Ramos (cell line): ENCODE results near the gene CRYZ.
"Not testable (repeated sequence)": the region's sequence is repeated elsewhere in the genome, so short reads cannot be mapped to it uniquely, and the experiment has no call there.

Source experiments
- in situ Hi-C: fragments of 300-500 bp; cut with MboI; formaldehyde crosslinking; loops from one replicate; pipeline ENCODE4 v1.14.3; 2022; ENCODE audit warnings: low sequenced_read_pairs; ENCODE audit not compliant: unreplicated experiment

CRYZ gene

DNA sequence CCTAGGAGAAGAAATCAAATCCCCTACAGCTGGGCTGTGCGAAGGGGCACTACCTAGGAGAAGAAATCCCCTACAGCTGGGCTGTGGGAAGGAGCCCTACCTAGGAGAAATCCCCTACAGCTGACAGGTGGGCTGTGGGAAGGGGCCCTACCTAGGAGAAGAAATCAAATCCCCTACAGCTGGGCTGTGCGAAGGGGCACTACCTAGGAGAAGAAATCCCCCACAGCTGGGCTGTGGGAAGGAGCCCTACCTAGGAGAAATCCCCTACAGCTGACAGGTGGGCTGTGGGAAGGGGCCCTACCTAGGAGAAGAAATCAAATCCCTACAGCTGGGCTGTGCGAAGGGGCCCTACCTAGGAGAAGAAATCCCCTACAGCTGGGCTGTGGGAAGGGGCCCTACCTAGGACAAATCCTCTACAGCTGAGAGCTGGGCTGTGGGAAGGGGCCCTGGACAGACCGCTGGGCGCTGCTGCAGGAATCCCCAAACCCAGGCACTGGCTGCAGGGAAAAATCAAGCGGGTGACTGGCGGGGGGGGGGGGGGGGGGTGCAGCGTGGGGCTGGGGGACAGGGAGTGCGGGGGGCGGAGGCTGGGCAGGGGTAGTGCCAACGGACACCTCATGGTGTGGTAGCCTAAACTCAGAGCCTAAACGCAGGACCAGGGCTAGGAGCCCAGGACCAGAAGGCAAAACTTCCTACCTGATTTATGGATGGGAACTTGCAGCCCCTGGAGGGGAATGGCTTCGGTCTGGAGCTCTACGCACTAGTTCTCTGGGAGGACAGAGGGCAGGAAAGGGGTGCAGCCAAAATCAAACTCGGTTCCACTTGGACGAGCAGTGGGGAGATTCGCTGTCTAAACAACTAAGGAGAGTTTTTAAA lies 541 bp downstream of the CRYZ start:
- in situ Hi-C loops, result not testable (repeated sequence)

GRCh38 chr1:74731399-74732052 lies 1.3 kb downstream of the CRYZ start:
- in situ Hi-C loops, result no loop called here

DNA sequence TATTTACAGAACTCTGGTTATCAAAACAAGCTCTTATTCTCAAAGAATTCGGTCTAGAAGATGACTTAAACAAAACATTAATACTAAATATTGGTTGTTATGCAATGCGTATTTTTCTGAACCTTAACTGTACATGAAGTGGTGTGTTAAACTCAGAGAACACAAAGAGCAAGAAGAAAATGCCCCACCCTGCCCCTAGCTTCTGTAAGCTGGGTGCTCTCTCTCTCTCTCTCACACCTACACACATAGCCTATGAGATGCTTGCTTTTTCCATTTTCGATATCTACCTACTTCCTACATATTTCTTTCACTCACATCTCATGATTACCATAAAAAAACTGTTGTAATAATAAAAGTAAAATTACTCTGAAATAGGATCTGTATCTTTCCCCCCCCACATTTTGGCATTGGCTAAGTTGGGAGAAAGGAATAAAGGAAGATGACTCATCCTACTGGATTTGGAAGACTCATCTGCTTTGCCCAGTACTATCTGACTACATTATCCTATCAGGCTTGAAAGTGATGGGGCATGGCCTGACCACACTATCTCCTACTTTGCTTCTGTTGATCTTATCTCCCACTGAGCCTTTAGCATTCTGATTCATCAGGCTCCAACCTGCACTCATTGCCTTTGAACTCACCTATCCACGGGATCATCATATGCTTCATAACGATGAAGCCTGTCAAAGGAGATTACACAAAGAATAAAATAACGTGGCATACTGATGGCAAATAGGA lies 2.9 kb downstream of the CRYZ start:
- in situ Hi-C loops, result no loop called here

DNA sequence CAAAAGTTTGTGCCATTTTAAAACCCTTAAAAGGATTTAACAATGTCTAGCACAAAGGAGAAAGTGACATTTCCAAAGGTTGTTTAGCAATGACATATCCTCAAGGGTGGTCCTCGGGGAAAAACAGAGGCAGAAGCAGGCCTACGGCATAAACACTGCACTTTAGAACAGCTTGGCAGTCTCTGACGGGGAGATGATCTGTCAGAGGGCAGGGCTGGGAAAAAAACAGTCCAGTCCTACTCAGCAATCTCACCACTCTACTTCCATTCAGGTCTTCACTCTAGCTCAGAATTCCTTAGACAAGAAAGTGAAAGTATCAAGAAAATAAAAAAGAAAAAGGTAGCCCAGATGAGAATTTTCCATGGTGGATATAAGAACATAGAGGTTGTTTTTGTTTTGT lies 4.1 kb downstream of the CRYZ start:
- in situ Hi-C loops, result no loop called here

GRCh38 chr1:74726063-74726462 lies 6.8 kb downstream of the CRYZ start:
- in situ Hi-C loops, result no loop called here

DNA sequence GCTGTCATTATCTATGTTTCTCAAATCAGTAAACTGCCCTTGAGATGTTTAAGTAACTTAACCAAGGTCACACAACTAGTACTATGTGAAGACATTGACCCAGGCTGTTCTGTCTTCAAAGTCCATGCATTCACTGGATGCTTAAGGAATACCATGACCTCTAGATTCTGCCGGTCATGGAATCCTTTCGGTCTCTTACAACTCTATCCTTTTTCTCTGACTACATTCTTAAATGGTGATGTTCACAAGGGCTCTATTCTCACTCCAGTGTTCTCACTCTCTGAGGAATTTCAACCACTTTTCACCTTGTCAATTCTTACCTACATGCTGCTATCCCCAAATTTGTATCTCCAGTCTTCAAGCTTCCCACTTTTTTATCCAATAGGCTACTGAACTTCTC lies 15.2 kb downstream of the CRYZ start:
- in situ Hi-C loops, result no loop called here

DNA sequence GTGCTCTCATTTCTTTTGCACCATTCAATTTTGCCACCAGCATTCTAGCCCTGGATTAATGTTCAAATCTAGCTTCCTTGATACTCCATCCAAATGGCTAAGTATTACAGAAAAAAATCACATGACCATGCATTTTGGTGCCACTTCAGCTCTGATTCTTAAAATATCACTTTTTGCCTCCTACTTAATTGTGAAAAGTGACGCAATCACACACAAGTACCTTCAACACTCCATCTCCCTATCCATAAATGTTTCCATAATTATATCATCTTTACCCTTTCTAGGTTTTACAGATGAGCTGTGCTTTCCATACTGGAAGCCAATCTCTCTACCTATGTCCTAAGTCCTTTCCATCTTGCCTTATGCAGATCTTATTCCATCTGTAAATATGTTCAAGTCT lies 16.0 kb downstream of the CRYZ start:
- in situ Hi-C loops, result no loop called here

DNA sequence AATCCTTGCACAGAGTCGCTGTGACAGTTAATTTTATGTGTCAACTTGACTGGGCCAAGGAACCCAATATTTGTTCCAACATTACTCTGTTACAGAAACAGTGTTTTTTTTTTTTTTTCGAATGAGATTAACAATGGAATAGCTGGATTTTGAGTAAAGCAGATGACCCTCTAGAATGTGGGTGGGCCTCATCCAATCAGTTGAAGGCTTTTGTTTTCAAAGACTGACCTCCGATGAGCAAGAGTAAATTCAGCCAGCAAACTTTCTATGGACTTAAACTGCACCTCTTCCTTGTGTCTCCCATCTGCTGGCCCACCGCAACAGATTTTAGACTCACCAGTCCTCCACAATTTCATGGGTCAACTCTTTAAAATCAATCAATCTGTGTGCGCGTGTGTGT lies 17.0 kb downstream of the CRYZ start:
- in situ Hi-C loops, result no loop called here

DNA sequence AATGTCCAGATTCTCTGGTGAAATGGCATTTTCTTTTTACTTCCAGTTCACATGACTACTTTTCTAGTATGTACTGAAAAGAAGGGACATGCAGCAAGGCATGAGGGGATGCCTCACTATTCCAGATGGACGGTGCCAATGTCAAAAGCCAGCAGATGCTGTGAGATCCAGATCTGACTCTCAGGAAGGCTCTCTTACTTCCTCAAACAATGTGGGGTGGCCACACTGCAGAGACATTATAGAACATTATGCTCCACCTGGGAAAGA lies 17.7 kb downstream of the CRYZ start:
- in situ Hi-C loops, result no loop called here

GRCh38 chr1:74714429-74715235 lies 18.2 kb downstream of the CRYZ start:
- in situ Hi-C loops, result no loop called here

GRCh38 chr1:74713849-74714248 lies 19.0 kb downstream of the CRYZ start:
- in situ Hi-C loops, result no loop called here

DNA sequence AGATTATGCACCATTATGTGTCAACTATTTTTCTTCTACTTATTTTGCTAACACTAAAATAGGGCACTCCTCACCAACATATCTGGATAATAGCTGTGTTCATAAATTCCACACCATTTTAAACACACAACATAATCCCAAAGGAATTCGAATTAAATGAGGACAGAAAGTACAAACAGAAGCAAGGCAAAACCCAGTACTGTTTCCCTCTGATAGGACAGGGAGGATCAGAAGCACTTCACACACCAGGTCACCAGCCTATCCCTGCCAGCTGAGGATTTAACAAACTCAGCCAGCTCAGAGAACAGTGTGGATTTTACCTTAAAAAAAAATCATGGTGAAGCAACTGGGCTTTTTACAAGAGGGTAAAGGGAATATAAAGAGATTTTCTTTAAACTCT lies 20.0 kb downstream of the CRYZ start:
- in situ Hi-C loops, result no loop called here

DNA sequence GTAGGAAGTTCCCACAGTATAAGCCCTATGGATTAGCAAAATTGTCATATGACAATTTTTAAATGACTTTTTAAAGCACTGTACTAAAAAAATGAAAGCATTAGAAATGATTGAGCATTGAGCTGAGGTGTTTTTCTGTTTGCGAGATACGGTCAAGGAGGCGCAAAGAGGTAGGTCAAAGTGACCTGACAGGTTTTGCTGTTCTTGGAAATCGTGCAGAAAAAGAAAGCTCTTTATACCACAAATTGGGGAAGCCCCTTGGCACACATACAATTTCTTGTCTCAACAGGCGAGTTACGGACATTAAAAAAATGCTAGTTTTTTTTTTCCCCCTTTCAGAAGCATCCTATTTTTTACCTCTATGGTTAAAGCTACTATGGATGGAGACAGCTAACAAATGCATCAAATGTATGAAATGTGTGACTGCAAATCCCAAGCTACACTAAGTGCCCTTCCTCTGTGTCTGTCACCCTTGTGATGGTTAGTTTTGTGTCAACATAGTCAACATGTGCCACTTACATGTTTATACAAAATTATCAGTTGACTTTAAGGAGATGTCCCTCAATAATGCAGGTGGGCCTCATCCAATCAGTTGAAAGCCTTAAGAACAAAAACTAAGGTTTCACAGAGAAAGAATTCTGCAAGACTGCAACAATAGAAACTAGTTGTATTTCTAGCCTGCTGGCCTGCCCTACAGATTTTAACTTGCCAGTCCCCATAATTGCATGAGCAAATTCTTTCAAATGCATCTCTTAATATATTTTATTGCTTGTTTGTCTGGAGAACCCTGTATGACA lies 29.3 kb downstream of the CRYZ start:
- in situ Hi-C loops, result no loop called here

DNA sequence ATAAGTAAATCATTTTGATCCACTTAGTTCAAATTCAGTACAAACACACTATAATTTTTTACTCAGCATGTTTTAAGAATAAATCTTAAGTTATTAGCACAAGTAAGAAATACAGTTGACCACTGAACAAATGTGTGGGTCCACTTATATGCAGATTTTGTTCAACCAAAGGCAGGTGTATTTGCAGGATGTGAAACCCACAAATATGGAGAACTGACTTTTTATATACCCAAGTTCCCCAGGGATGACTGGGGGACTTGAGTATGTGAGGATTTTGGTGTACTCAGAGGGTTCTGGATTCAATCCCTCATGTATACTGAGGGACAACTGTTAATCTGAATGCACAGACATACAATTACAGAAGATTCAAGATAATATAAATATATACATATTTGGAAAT lies 33.5 kb downstream of the CRYZ start:
- in situ Hi-C loops, result no loop called here

DNA sequence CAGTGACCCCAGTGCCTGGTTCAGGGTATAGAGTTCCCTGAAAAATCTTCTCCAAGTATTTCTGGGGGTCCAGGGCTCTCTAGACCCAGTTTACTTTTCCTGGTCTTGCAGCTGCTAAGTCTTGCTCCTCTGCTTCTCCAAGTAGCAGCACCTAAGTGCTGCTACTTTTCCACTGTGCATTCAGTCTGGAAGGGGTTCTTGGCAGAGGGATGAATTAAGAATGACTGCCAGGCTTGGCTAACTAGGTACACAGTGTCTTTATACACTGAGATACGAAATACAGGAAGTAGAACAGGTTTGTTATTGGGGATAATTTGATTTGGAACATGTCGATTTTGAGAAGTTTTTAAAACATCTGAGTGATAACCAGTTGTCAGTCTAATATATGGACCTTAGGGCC lies 35.0 kb downstream of the CRYZ start:
- in situ Hi-C loops, result no loop called here

DNA sequence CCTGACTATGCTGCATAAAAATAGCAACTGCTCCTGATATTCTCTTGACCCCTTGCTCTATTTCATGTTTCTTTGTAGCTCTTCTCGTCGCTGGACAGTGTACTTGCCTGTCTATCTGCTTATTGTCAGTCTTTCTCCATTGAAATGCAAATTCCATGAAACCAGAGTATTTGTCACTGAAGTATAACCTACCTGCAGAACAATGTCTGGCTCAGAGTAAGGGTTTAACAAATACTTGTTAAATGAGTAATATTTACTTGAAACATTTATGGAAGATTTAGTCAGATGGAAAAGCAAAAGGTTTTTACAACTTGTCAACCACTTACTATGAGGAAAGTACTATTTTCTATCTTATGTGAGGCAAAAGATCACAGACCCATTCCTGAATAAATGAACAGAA lies 39.4 kb downstream of the CRYZ start:
- in situ Hi-C loops, result no loop called here

GRCh38 chr1:74690909-74691308 lies 41.9 kb downstream of the CRYZ start:
- in situ Hi-C loops, result no loop called here

- in situ Hi-C loops, result no loop called here
These were observed 42.5 kb downstream of the CRYZ start for GRCh38 chr1:74690364-74690696.

DNA sequence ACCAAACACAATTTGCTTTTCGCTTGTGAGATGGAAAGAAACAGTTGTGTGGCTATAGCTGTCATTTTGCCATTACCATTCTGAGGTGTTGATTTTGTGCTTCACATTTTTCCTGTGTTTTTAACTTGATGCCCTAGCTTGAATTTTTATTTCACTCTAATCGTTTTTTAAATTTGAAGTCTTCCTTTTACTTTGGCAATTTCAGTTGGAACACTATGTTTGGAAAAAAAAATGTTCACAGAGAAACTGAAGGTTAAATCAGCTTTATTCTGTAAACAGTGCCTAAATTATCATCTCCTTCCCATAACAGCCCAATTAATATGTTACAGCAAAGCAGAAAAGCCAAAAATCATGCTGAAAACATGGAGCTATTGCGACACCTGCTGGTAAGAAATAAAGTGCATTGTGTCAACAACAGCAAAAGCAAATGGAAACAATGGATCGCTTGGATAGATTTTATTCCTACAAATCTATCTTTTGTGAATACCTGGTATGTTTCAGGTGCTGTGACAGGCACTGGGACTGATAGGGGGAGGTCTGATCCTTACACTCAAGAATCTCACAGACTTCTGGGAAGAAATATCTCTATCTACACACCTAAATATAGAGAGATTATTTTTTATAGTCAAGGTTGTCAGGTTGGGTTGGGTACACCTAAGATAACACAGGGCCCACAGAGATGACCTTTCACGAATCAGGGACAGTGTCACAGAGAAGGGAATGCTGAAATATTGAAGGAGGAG lies 43.1 kb downstream of the CRYZ start:
- in situ Hi-C loops, result no loop called here
